ENCODE results near the gene LSS.
"Not testable (repeated sequence)": the region's sequence is repeated elsewhere in the genome, so short reads cannot be mapped to it uniquely, and the experiment has no call there.

Gene LSS

GRCh38 chr21:46205166-46205565, 23.4 kb downstream of the LSS start:
- DNase-seq (ENCODE audit: low spot score), result no peak

DNA sequence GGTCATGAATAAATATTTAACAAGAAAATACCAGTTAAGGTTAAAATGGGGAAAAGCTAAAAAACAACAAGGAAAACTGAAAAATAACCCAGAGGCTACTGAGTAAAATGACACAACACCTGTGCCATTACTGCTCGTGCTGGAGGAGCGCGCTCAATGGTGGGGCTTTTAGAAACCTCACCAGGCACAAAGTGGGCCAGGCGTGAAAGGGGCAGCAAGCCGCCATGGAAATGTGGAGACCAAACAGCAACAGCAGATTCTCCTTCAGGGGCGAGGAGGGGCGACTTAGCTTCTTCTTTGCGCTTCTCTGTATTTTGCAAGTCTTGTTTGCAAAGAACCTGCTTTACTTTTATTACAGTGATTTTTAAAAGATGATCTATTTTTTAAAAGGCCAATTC, 25.4 kb downstream of the LSS start:
- DNase-seq (ENCODE audit: low spot score), result no peak

DNA sequence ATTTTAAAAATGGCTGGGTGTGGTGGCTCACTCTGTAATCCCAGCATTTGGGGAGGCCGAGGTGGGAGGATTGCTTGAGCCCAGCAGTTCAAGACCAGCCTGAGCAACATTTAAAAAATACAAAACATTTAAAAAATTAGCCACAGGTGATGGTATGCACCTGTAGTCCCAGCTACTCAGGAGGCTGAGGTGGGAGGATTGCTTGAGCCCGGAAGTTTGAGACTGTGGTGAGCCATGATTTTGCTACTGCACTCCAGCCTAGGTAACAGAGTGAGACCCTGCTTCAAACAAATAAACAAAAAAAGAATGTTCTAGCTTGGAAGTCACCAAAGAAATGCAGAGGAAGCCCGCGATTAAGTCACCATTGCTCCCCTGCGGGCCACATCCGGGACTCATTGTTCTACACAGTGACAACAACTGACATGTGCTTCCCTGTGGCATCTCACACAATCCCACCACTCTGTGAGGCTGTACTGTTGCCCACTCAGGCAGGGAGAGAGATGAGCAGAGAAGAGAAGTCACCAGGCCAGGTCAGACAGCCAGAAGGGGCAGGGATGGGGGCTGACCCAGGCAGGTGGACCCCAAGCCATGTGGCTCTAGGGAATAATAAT, 25.9 kb downstream of the LSS start:
- no peak for DNase-seq (ENCODE audit: low spot score)

DNA sequence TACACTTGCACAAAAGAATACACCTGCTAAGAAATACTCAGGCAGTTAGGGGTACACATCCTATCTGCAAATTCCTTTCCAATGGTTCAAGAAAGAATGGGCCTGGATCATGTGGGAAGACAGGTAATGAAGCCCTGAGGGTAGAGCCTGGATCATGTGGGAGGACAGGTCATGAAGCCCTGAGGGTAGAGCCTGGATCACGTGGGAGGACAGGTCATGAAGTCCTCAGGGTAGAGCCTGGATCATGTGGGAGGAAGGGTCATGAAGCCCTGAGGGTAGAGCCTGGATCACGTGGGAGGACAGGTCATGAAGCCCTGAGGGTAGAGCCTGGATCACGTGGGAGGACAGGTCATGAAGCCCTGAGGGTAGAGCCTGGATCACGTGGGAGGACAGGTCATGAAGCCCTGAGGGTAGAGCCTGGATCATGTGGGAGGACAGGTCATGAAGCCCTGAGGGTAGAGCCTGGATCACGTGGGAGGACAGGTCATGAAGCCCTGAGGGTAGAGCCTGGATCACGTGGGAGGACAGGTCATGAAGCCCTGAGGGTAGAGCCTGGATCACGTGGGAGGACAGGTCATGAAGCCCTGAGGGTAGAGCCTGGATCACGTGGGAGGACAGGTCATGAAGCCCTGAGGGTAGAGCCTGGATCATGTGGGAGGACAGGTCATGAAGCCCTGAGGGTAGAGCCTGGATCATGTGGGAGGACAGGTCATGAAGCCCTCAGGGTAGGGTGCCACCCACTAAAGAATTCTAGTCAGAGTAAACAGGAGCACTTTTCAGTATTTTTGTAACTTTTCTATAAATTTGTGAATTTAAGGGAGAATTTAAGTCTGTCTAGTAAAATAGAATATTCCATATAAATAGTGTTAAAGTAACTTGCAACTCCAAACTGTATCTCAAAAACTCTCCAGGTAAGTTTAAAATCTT, 27.4 kb downstream of the LSS start:
- not testable (repeated sequence) for DNase-seq (ENCODE audit: low spot score)

DNA sequence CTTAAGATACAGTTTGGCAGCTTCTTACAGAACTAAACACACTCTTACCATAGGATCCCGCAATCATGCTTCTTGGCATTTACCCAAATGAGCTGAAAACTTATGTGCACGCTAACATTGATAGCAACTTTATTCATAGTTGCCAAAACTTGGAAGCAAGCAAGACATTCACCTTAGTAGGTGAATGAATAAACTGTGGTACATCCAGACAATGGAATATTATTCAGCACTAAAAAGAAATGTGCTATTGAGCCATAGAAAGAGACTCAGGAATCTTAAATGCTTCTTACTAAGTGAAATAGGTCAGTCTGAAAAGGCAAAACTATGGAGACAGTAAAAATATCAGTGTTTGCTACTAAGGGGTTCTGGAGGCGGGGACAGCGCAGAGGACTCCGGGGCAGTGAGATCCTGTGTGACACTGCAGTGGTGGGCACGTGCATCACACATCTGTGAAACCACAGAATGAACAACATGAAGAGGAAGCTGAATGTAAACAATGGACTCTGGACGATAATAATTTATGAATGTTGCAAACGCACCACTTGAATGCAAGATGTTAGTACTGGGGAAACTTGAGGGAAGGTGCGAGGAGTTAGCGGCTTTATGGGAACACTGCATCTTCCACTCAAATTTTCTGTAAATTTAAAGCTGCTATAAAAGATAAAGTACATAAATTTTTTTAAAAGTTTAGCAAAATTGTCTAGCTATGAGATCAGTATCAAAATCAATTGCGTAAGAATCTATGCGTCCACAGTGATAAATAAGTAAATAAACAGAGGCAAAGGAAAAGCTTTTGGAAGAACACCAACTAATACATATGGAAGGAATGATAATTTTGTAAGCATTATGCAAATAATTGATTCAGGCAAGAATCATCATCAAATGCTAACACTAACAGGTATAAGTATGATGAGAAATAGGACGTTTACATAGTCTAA, 28.9 kb downstream of the LSS start:
- no peak for DNase-seq (ENCODE audit: low spot score)

DNA sequence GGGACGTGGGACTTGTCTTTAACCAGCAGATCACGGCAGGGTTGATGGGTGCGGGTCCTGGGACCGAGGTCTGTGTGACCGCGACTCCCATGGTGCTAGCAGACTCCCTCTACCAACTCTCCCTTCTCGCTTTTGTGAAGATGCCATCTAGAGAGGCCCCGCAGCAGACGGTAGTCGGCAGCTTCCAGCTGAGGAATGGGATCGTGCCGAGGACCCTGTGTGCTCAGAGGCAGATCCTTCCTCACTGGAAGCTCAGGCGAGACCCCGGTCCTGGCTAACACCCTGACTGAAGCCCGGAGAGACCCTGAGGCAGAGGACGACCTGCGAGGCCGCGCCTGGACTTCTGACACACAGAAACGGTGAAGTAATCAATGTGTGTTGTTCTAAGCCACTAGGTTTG, 31.8 kb downstream of the LSS start:
- no peak for DNase-seq (ENCODE audit: low spot score)

DNA sequence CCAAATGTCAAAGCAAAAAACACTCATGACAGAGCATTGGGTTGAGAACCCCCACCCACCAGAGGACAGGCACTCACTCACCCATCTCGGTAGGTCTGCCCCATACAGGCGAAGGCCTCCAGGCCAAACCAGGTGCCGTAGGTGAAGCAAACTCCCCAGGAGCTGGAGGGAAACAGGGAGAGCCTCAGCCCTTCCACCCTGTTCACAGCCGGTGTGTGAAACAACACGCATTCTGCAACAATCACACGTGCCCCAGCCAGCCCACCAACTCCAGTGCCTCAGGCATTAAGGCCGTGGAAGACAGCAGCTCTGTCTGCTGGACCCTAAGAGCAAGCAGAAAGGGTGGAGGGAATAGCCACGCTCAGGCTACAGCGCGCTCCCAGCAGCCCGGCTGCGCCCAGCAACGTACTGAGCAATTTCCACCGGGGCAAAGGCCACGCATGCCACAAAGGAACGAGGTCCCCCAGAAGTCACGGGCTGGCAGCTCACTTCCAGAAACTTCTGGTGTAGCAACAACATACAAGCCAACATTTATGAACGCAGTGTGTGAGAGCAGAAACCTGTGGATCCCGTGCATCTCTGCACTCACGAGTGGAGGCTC, 32.9 kb downstream of the LSS start:
- no peak for DNase-seq (ENCODE audit: low spot score)

DNA sequence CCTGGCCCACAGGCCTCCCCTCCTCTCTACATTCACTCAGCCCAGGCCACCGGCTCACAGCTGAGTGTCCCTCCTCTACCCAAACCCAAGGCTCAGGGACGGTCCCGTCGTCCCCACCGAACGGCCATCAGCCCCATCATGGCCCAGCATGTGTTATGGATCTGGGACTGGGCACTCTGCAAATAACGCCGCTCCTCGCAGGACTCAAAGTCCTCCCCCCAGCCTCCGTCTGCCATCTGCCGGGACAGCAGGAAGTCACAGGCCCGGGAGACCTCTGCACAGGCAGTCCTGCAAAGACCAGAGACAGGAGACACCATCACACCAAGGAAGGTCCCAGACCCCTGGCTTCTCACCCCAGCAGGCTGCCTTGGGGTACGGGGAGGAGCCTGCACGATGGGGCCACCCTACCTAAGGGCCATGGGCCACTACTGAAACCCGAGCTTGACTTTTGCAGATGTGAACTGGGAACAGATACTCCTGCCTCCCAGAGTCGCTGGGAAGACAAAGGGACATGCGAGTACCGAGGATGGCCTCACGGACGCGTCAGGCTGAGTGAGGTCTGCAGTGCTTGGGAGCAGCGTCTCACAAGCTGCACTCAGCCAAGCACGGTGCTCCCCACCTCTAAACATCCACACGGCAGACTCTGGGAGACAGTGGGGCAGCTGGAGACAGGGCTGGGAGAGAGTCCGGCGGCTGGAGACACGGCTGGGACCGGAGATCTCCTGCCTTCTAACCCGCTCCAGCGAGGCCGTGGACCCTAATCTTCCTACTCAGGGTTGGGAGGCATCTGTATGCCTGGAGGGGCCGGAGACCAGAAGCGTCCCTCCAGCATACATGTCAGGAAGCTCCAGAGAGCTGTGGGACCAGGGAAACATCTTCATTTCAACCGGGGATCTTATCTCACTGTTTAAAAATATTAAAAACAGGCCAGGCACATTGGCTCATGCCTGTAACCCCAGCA, 33.9 kb downstream of the LSS start:
- DNase-seq (ENCODE audit: low spot score), result no peak

GRCh38 chr21:46193829-46194373, 34.7 kb downstream of the LSS start:
- no peak for DNase-seq (ENCODE audit: low spot score)

DNA sequence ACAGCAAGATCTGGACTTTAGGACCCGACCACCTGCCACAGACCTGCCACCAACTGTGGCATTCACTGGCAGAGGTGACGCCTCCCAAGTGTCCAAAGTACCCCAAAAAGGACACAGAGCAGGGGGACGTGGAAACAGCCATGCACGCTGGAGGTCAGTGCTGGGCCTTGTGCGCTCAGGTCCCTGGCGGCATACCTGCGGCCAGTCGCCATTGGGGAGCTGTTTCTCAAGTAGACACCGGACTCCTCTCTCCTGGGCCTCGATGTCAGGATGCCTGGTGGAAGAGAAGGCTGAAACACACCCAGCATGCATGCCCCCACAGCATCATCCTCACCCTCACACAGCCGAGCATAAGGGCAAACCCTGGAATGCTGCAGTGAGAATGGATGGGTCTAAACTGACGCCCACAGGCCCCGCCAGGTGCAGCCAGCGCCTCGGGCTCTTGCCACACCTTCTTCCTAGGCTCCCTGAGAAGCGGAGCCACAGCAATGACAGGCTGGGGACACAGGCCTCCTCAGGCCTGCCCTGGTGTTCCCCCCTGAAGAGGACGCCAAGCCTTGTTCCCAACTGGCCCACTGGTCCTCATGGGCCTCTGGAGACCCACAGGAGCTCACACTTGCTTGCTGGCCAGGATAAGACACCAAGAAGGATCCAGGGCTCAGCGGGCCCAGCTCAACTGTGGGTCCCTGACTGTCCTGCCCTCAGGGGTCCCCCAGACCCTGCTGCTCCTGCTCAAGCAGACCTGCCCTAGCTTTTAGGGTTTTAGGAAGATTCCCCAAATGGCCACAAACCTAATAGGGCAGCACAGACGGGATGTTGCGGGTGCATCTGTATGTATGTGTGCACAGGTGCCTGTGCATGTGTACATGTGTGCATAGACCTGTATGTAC, 36.6 kb downstream of the LSS start:
- no peak for DNase-seq (ENCODE audit: low spot score)

DNA sequence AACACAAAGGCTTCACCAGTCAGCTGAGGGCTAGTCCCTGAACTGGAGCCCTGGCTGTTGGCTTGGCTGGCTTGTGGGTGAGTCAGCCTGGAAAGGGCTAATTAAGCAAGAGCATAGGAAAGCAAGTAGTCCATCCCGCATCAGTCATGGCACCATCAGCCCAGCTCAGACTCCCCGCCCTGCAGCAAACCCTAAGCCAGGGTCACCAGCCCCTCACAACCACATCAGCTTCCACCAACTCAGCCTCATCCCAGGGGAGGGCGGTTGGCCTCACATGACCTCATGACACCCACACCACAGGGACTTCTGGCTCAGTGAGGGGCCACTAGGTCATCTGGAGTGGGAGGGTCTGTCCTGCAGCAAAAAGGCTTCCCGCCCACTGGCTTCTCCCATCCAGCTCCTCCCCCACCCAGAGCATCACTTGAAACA, 37.3 kb downstream of the LSS start:
- peak; percentile 86 for DNase-seq (ENCODE audit: low spot score)

GRCh38 chr21:46190491-46191131, 38.0 kb downstream of the LSS start:
- no peak for DNase-seq (ENCODE audit: low spot score)

DNA sequence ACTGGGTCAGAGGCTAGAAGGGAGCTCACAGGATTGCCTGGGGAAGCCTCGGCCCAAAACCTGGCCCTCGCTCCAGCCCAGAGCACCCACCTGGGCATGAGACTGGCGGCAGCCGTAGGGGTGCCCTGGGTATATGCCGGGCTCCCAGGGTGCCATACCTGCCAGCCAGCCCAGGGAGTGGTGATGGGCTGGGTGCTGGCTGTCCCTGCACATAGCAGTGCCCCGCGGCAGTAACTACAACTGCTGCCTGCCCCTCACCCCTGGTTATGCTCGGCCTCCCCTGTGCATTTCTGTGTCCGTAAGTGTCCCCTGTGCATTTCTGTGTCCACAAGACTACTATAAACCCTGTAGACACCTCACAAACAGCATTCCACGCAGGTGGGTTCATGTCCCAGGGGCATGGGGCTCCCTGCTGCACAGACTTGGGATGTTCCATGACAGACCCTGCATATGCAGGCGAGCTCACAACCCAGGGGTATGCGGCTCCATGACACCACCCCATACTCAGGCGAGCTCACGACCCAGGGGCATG, 38.5 kb downstream of the LSS start:
- DNase-seq (ENCODE audit: low spot score), result no peak

- DNase-seq (ENCODE audit: low spot score), result peak; percentile 67
Observed at GRCh38 chr21:46189213-46189958, 39.2 kb downstream of the LSS start.

GRCh38 chr21:46188226-46189212, 40.1 kb downstream of the LSS start:
- peak; percentile 65 for DNase-seq (ENCODE audit: low spot score)

- DNase-seq (ENCODE audit: low spot score), result no peak
Observed at GRCh38 chr21:46187814-46188213, 40.8 kb downstream of the LSS start.

DNA sequence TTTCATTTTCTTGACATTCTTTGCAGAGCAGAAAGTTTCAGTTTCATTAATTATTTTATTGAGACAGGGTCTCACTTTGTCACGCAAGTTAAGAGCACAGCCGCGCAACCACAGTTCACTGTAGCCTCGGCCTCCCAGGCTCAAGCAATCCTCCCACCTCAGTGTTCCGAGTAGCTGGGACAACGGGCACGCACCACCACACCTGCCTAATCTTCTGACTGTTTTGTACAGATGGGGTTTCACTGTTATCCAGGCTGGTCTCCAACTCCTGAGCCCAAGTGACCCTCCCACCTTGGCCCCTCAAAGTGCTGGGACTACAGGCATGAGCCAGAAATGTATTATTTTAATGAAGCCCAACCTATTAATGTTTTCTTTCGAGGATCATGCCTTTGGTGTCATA, 41.3 kb downstream of the LSS start:
- no peak for DNase-seq (ENCODE audit: low spot score)
